Loucy (cell line): ENCODE results near the gene PPP1R1C.
A peak's percentile ranks its signal among the peaks of the same experiment; 100 is the strongest.

ENCODE experiments used
- H2AFZ ChIP-seq: fragments of 200-600 bp; sonication (generic); 2 replicates; pipeline ENCODE4 v1.6.0; 2016; ENCODE audit warnings: antibody characterized with exemption, mild to moderate bottlenecking, low read length, moderate library complexity
- H3F3A ChIP-seq: fragments of 200-600 bp; 2 replicates; pipeline ENCODE4 v1.6.0; 2016; ENCODE audit warnings: antibody characterized with exemption, low read depth, mild to moderate bottlenecking
- H3K27me3 ChIP-seq: fragments of 200-600 bp; sonication (generic); 2 replicates; pipeline ENCODE4 v1.6.1; 2014; ENCODE audit warnings: low read length, mild to moderate bottlenecking; ENCODE audit not compliant: insufficient read depth, poor library complexity, severe bottlenecking
- H3K36me3 ChIP-seq: fragments of 200-600 bp; sonication (generic); 2 replicates; pipeline ENCODE4 v1.6.1; 2016; ENCODE audit warnings: low read length; ENCODE audit not compliant: insufficient read depth
- H3K4me1 ChIP-seq: fragments of 200-600 bp; sonication (generic); 2 replicates; pipeline ENCODE4 v1.5.1; 2014; ENCODE audit warnings: low read length, mild to moderate bottlenecking; ENCODE audit not compliant: insufficient read depth, poor library complexity, severe bottlenecking
- H3K4me2 ChIP-seq: fragments of 200-600 bp; sonication (generic); 2 replicates; pipeline ENCODE4 v1.6.0; 2014; ENCODE audit warnings: antibody characterized with exemption, low read length, low read depth, mild to moderate bottlenecking; ENCODE audit not compliant: poor library complexity, severe bottlenecking
- H3K4me3 ChIP-seq: fragments of 200-600 bp; sonication (generic); 2 replicates; pipeline ENCODE4 v1.5.1; 2014; ENCODE audit warnings: low read length, mild to moderate bottlenecking, mixed read lengths; ENCODE audit not compliant: poor library complexity, severe bottlenecking
- H3K79me2 ChIP-seq: fragments of 200-600 bp; sonication (generic); 2 replicates; pipeline ENCODE4 v1.6.1; 2014; ENCODE audit warnings: low read length; ENCODE audit not compliant: insufficient read depth
- H3K9ac ChIP-seq: fragments of 200-600 bp; sonication (generic); 2 replicates; pipeline ENCODE4 v1.6.0; 2014; ENCODE audit warnings: mild to moderate bottlenecking, low read depth, low read length, moderate library complexity; ENCODE audit not compliant: poor library complexity, severe bottlenecking
- H3K9me2 ChIP-seq: fragments of 200-600 bp; sonication (generic); replicated peaks from 2 replicates; pipeline ENCODE4 v1.6.1; 2016; ENCODE audit warnings: low read depth, low read length, mixed read lengths
- H3K9me3 ChIP-seq: fragments of 200-600 bp; sonication (generic); 2 replicates; pipeline ENCODE4 v1.6.1; 2014; ENCODE audit warnings: mild to moderate bottlenecking, antibody characterized with exemption, low read length, low read depth; ENCODE audit not compliant: insufficient read depth
- H4K20me1 ChIP-seq: fragments of 200-600 bp; sonication (generic); 2 replicates; pipeline ENCODE4 v1.6.0; 2014; ENCODE audit warnings: antibody characterized with exemption, low read length, mild to moderate bottlenecking; ENCODE audit not compliant: insufficient read depth, poor library complexity, severe bottlenecking
- CTCF ChIP-seq: fragments of 200-600 bp; sonication (generic); conservative IDR thresholded peaks from 2 replicates; pipeline ENCODE4 v1.5.1; 2014; ENCODE audit warnings: mild to moderate bottlenecking, antibody characterized with exemption, low read length
- EZH2phosphoT487 ChIP-seq: fragments of 200-600 bp; IDR thresholded peaks from 2 replicates; pipeline ENCODE4 v1.6.1; 2018; ENCODE audit warnings: antibody characterized with exemption, mild to moderate bottlenecking, moderate library complexity, borderline replicate concordance

The PPP1R1C gene

GRCh38 chr2:181952404-181953226 is 33.0 kb upstream of the PPP1R1C start:
- H2AFZ ChIP-seq: no peak overlapping the region
- no peak overlapping the region for H3K9ac ChIP-seq
- no peaks in the 10 kb centered on the region for H4K20me1 ChIP-seq
- H3K27me3 ChIP-seq: no peaks in the 10 kb centered on the region
- TF ChIP-seq EZH2phosphoT487 (no peak), CTCF (no peak)
- peaks cover 24% of the 10 kb centered on the region for H3K4me1 ChIP-seq
- H3K9me3 ChIP-seq: no peaks in the 10 kb centered on the region
- H3K79me2 ChIP-seq: no peaks in the 10 kb centered on the region
- no peak overlapping the region for H3K4me2 ChIP-seq
- no peaks in the 10 kb centered on the region for H3F3A ChIP-seq
- no peaks in the 10 kb centered on the region for H3K36me3 ChIP-seq
- H3K4me3 ChIP-seq: no peak overlapping the region
- no peaks in the 10 kb centered on the region for H3K9me2 ChIP-seq

DNA sequence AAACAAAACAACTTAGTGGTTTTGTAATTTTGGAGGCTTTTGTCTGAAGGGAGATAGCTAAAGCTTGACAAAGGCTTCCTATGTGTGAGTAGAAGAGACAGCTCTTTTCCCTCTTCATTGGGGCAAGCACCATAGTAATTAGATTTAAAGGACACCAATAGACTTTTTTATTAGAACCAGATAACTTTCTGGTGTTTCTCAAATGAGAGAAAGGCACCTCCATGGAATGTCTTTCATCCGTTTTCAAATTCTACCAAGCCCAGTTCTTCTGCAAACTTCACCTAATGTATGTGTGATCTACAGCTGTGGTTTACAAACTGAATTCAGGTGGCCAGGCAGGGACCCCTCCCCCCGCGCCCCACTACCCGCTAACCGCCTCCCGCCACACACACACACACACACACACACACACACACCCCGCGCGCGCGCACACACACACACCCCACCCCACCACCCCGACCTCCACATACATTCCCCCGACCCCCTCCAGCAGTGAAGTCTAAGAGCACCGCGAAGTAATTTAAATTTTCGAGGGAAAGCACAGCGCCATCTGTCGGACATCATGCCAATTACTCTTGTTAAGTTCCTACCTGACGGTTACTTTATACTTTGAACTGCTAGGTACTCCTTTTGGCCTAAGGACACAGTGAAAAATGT is 31.6 kb upstream of the PPP1R1C start:
- TF ChIP-seq CTCF (peak; percentile 66), EZH2phosphoT487 (no peak)
- Histone ChIP-seq H3K9me2 (no peaks in the 10 kb centered on the region), H3K4me1 (peaks cover 26% of the 10 kb centered on the region), H3K27me3 (no peaks in the 10 kb centered on the region), H2AFZ (peak overlapping the region; percentile 61), H3K36me3 (no peaks in the 10 kb centered on the region), H3K4me3 (peak overlapping the region; percentile 71), H3K9ac (peak overlapping the region; percentile 66), H4K20me1 (no peaks in the 10 kb centered on the region), H3F3A (no peaks in the 10 kb centered on the region), H3K9me3 (no peaks in the 10 kb centered on the region), H3K4me2 (peak overlapping the region; percentile 54), H3K79me2 (no peaks in the 10 kb centered on the region)

DNA sequence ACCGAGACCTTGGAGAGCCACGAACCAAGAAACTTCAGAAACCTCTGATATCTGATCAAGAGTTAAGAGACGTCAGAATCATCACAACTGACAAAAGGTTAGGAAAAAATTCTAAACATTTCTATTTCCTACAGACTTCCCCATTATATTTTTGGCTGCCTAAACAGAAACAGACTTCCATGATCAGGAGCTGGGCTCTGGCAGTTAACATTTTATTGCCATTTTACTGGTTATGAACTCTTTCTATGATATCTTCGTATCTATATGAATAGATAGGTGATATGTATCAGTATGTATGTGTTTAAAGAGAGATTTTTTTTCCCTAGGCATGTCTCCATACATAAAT is 31.1 kb upstream of the PPP1R1C start:
- peak overlapping the region; percentile 61 for H2AFZ ChIP-seq
- no peaks in the 10 kb centered on the region for H3K79me2 ChIP-seq
- H3K4me2 ChIP-seq: peak overlapping the region; percentile 54
- no peaks in the 10 kb centered on the region for H3K9me3 ChIP-seq
- no peaks in the 10 kb centered on the region for H3K27me3 ChIP-seq
- H3K4me3 ChIP-seq: peak overlapping the region; percentile 71
- H3F3A ChIP-seq: no peaks in the 10 kb centered on the region
- no peaks in the 10 kb centered on the region for H3K9me2 ChIP-seq
- H3K36me3 ChIP-seq: no peaks in the 10 kb centered on the region
- H3K4me1 ChIP-seq: peaks cover 31% of the 10 kb centered on the region
- TF ChIP-seq CTCF (no peak; the same call in 1 of the 2 replicates), EZH2phosphoT487 (no peak)
- H4K20me1 ChIP-seq: no peaks in the 10 kb centered on the region
- peak overlapping the region; percentile 66 for H3K9ac ChIP-seq
